Aorta (tissue), 5 donors: ENCODE results near the gene CDK5RAP2. TPM values are rescaled to one million over a fixed set of nuclear protein-coding genes. Genes with fewer than 3 reads are reported as not detected.
"Not testable (repeated sequence)": the region's sequence is repeated elsewhere in the genome, so short reads cannot be mapped to it uniquely, and the experiment has no call there.

Source experiments
- ATAC-seq: fragments of 200-7000 bp; cut with Tn5 transposase; one replicate; pipeline ENCODE4 v1.9.1; 2022; ENCODE audit warnings: moderate library complexity; ENCODE audit not compliant: low FRiP score
- DNase-seq, 2 donors: peaks; one replicate each; pipeline ENCODE4 v3.0.0-alpha.2; 2020
- H3K27ac ChIP-seq, 2 donors: one replicate each; pipeline ENCODE4 v1.5.1; 2013; ENCODE audit warnings: low read length in 2 of 2, mild to moderate bottlenecking in 2 of 2, moderate library complexity in 2 of 2, control low read depth in 1 of 2, inconsistent platforms in 1 of 2, low read depth in 1 of 2
- H3K27me3 ChIP-seq, 2 donors: one replicate each; pipeline ENCODE4 v1.6.1; 2013; ENCODE audit warnings: control low read depth in 1 of 2, low read length in 1 of 2, mild to moderate bottlenecking in 1 of 2, moderate library complexity in 1 of 2; ENCODE audit not compliant: insufficient read depth in 2 of 2, control insufficient read depth in 1 of 2
- H3K36me3 ChIP-seq, 2 donors: one replicate each; pipeline ENCODE4 v1.6.1; 2013; ENCODE audit warnings: control low read depth in 1 of 2, low read length in 1 of 2, mild to moderate bottlenecking in 1 of 2; ENCODE audit not compliant: insufficient read depth in 2 of 2, control insufficient read depth in 1 of 2
- H3K4me1 ChIP-seq, 2 donors: one replicate each; pipeline ENCODE4 v1.6.1; 2013; ENCODE audit warnings: low read length in 2 of 2, control low read depth in 1 of 2, mild to moderate bottlenecking in 1 of 2, moderate library complexity in 1 of 2; ENCODE audit not compliant: insufficient read depth in 2 of 2, control insufficient read depth in 1 of 2
- H3K4me3 ChIP-seq, 2 donors: one replicate each; pipeline ENCODE4 v1.5.1; 2013; ENCODE audit warnings: low read length in 2 of 2, control low read depth in 1 of 2, mild to moderate bottlenecking in 1 of 2
- H3K9me3 ChIP-seq: one replicate; pipeline ENCODE4 v1.6.1; 2013; ENCODE audit warnings: mild to moderate bottlenecking, low read length; ENCODE audit not compliant: control insufficient read depth
- WGBS, 2 donors: extraction: QIAGEN DNeasy Blood & Tissue Kit; methylation state at CpG; one replicate each; pipeline ENCODE4 v1.1.7; 2013; 5-methylcytosine and 5-hydroxymethylcytosine counted together
- intact Hi-C, 2 donors: fragments of 100-400 bp; cut with DNase I; formaldehyde crosslinking; loops; one replicate each; pipeline versions ENCODE4 v1.14.2 to v1.15.0; 2022
- long read RNA-seq, 2 donors: library from polyadenylated mRNA; unstranded; transcript quantifications; one replicate each; pipeline ENCODE4 v2.0.0, GENCODE V29; 2020 to 2021
- polyA plus RNA-seq, 2 donors: library from polyadenylated mRNA; stranded (reverse); fragments of 200-250 nt; gene quantifications; one replicate each; pipeline ENCODE4 v1.2.3, GENCODE V29; 2013
- total RNA-seq, 2 donors: library from RNA; stranded (reverse); fragmentation: NEBNext Ultra II Directional; extraction: Animal tissue kit (Norgen Biotek cat#: 25700); gene quantifications; one replicate each; pipeline ENCODE4 v1.2.1, GENCODE V29; 2021
- donor health status: healthy with polysubstance abuse.
- donor health status: Bipolar disorder and iron deficiency.
- donor health status: DM: no; HTN: no; CAD: no.
- donor health status: DM: no; HTN: no; CAD: no.
- donor health status: DM: yes; HTN: yes; CAD: no.

Gene CDK5RAP2
- 10 to 100 TPM; 54.9 to 77.7 TPM for total RNA-seq
- polyA plus RNA-seq: 100 to 1,000 TPM in 1 of 2 donors, 10 to 100 TPM in 1; 37.1 to 106 TPM
- long read RNA-seq, donor 1, partial matches to known transcripts: 37 of 54 reads
- long read RNA-seq, donor 1, other reads (novel, unspliced or antisense): 16 of 54 reads
- long read RNA-seq, donor 2, full-length matches to known transcripts: 1 of 32 reads
- long read RNA-seq, donor 2, partial matches to known transcripts: 18 of 32 reads
- long read RNA-seq, donor 2, other reads (novel, unspliced or antisense): 13 of 32 reads

- Histone ChIP-seq H3K27me3 (no peaks in the 10 kb centered on the region), H3K27ac (peak within 1 kb of the TSS; percentile 47 to 70), H3K4me1 (peaks cover 0 to 5% of the 10 kb centered on the region in 2 donors), H3K9me3 (no peaks in the 10 kb centered on the region), H3K36me3 (no peaks in the 10 kb centered on the region), H3K4me3 (peak within 1 kb of the TSS; percentile 69)
- 10 to 11% methylated on average over 33 of the region's 33 CpGs for WGBS, 2 donors
- peak; percentile 97 for DNase-seq
- intact Hi-C loops: no loop called here
- ATAC-seq: peak; percentile 98
Observed at GRCh38 chr9:120580051-120580896, at the start of gene CDK5RAP2. TSS of gene CDK5RAP2 (minus strand) at chr9:120580167. CDS start at chr9:120579978, 189 bp downstream.

GRCh38 chr9:120628925-120629497, 49.0 kb upstream of the CDK5RAP2 start:
- H3K27ac ChIP-seq, H3K4me1 ChIP-seq, H3K9me3 ChIP-seq, H3K27me3 ChIP-seq, H3K4me3 ChIP-seq, H3K36me3 ChIP-seq, DNase-seq, ATAC-seq: not testable (repeated sequence)
- 93 to 96% methylated on average over 3 of the region's 3 CpGs for WGBS, 2 donors
- intact Hi-C loops: loop anchor here in 1 of 2 donors (10.0 kb wide), 1 partner anchor 86 kb away; the partner anchor contains the start of gene MEGF9

- Histone ChIP-seq H3K27ac (no peak overlapping the region), H3K4me1 (no peaks in the 10 kb centered on the region), H3K4me3 (no peak overlapping the region), H3K27me3 (no peaks in the 10 kb centered on the region), H3K9me3 (no peaks in the 10 kb centered on the region), H3K36me3 (no peaks in the 10 kb centered on the region)
- ATAC-seq (no peak), DNase-seq (no peak)
- 82 to 86% methylated on average over 4 of the region's 4 CpGs for WGBS, 2 donors
- intact Hi-C loops: loop anchor here in 1 of 2 donors (10.0 kb wide), 1 partner anchor 86 kb away; the partner anchor contains the start of gene MEGF9
Observed at GRCh38 chr9:120628207-120628924, 48.4 kb upstream of the CDK5RAP2 start.

GRCh38 chr9:120627073-120627472, 47.1 kb upstream of the CDK5RAP2 start:
- Histone ChIP-seq H3K36me3 (no peaks in the 10 kb centered on the region), H3K27me3 (no peaks in the 10 kb centered on the region), H3K27ac (no peak overlapping the region), H3K4me1 (no peaks in the 10 kb centered on the region), H3K4me3 (no peak overlapping the region), H3K9me3 (no peaks in the 10 kb centered on the region)
- ATAC-seq (no peak), DNase-seq (no peak)
- WGBS, 2 donors: 28 to 39% methylated on average over 2 of the region's 2 CpGs
- intact Hi-C loops: loop anchor here in 1 of 2 donors (10.0 kb wide), 1 partner anchor 88 kb away; the partner anchor contains the start of gene MEGF9

- H3K27ac ChIP-seq: no peak overlapping the region
- H3K4me3 ChIP-seq: no peak overlapping the region
- no peaks in the 10 kb centered on the region for H3K4me1 ChIP-seq
- DNase-seq: no peak
- H3K36me3 ChIP-seq: peaks cover 0 to 4% of the 10 kb centered on the region in 2 donors
- 38 to 48% methylated on average over 1 of the region's 1 CpG for WGBS, 2 donors
- intact Hi-C loops: loop anchor here in 1 of 2 donors (10.0 kb wide), 1 partner anchor 88 kb away; the partner anchor contains the start of gene MEGF9
- H3K9me3 ChIP-seq: no peaks in the 10 kb centered on the region
- ATAC-seq: no peak
- no peaks in the 10 kb centered on the region for H3K27me3 ChIP-seq
Observed at GRCh38 chr9:120626512-120626911, 46.5 kb upstream of the CDK5RAP2 start.

- Histone ChIP-seq H3K27ac (no peak overlapping the region), H3K27me3 (no peaks in the 10 kb centered on the region), H3K4me1 (no peaks in the 10 kb centered on the region), H3K9me3 (no peaks in the 10 kb centered on the region), H3K36me3 (peaks cover 0 to 4% of the 10 kb centered on the region in 2 donors), H3K4me3 (no peak overlapping the region)
- 91 to 94% methylated on average over 6 of the region's 6 CpGs for WGBS, 2 donors
- intact Hi-C loops: loop anchor here in 1 of 2 donors (10.0 kb wide), 1 partner anchor 90 kb away; the partner anchor contains the start of gene MEGF9
- DNase-seq: no peak
- no peak for ATAC-seq
Observed at GRCh38 chr9:120625222-120625621, 45.3 kb upstream of the CDK5RAP2 start.

GRCh38 chr9:120622790-120623189, 42.8 kb upstream of the CDK5RAP2 start:
- H3K27ac ChIP-seq: no peak overlapping the region
- no peaks in the 10 kb centered on the region for H3K4me1 ChIP-seq
- H3K27me3 ChIP-seq: no peaks in the 10 kb centered on the region
- intact Hi-C loops: loop anchor here in 1 of 2 donors (10.0 kb wide), 1 partner anchor 92 kb away; the partner anchor contains the start of gene MEGF9
- H3K4me3 ChIP-seq: no peak overlapping the region
- no peak for DNase-seq
- no peaks in the 10 kb centered on the region for H3K9me3 ChIP-seq
- H3K36me3 ChIP-seq: peaks cover 0 to 4% of the 10 kb centered on the region in 2 donors
- ATAC-seq: no peak

- intact Hi-C loops: loop anchor here in 1 of 2 donors (10.0 kb wide), 1 partner anchor 93 kb away; the partner anchor contains the start of gene MEGF9
- Histone ChIP-seq H3K9me3 (no peaks in the 10 kb centered on the region), H3K36me3 (peaks cover 0 to 4% of the 10 kb centered on the region in 2 donors), H3K4me3 (no peak overlapping the region), H3K4me1 (no peaks in the 10 kb centered on the region), H3K27ac (no peak overlapping the region), H3K27me3 (no peaks in the 10 kb centered on the region)
- no peak for DNase-seq
- 95 to 96% methylated on average over 1 of the region's 1 CpG for WGBS, 2 donors
- no peak for ATAC-seq
Observed at GRCh38 chr9:120621941-120622340, 42.0 kb upstream of the CDK5RAP2 start.
